Breast epithelium (tissue), 4 donors: Measurements from ENCODE around the gene MYBPC1. TPM values are rescaled to one million over a fixed set of nuclear protein-coding genes. Genes with fewer than 3 reads are reported as not detected.
A peak's percentile ranks its signal among the peaks of the same experiment; 100 is the strongest.

Source experiments
- DNase-seq, 2 donors: peaks; one replicate each; pipeline ENCODE4 v3.0.0-alpha.2; 2019; ENCODE audit warnings: low spot score in 2 of 2
- H3K27ac ChIP-seq, 2 donors: fragments of 200-600 bp; sonication (generic) in 1 of 2; one replicate each; pipeline ENCODE4 v1.5.1; 2016 to 2019; ENCODE audit warnings: mild to moderate bottlenecking in 1 of 2
- H3K27me3 ChIP-seq, 2 donors: fragments of 200-600 bp; sonication (generic) in 1 of 2; one replicate each; pipeline versions ENCODE4 v1.5.1 to v1.6.0; 2017 to 2019; ENCODE audit warnings: control low read depth in 1 of 2, mild to moderate bottlenecking in 1 of 2
- H3K36me3 ChIP-seq: fragments of 200-600 bp; one replicate; pipeline ENCODE4 v1.5.1; 2019
- H3K4me1 ChIP-seq, 2 donors: fragments of 200-600 bp; sonication (generic); one replicate each; pipeline ENCODE4 v1.5.1; 2016 to 2019; ENCODE audit warnings: control low read depth in 1 of 2
- H3K4me3 ChIP-seq, 3 donors: fragments of 200-600 bp; sonication (generic); 1 replicate in 2 of 3; 2 replicates in 1 of 3; pipeline ENCODE4 v1.5.1; 2016 to 2019; ENCODE audit warnings: mild to moderate bottlenecking in 3 of 3, moderate library complexity in 2 of 3
- H3K9me3 ChIP-seq, 2 donors: fragments of 200-600 bp; sonication (generic) in 1 of 2; one replicate each; pipeline ENCODE4 v1.5.1; 2016 to 2019; ENCODE audit warnings: control low read depth in 1 of 2
- POLR2A ChIP-seq: fragments of 450-650 bp; IDR thresholded peaks from one replicate; pipeline ENCODE4 v1.6.1; 2016; ENCODE audit warnings: antibody characterized with exemption, mild to moderate bottlenecking, moderate library complexity
- POLR2AphosphoS5 ChIP-seq, 3 donors: sonication (generic); formaldehyde crosslinking; IDR thresholded peaks; one replicate each; pipeline ENCODE4 v1.6.1; 2017; ENCODE audit warnings: antibody characterized with exemption in 3 of 3
- intact Hi-C: fragments of 100-400 bp; cut with DNase I; formaldehyde crosslinking; loops from one replicate; pipeline ENCODE4 v1.15.1; 2023; ENCODE audit warnings: low total_unique reads
- total RNA-seq, 3 donors: library from RNA; depleted of rRNA; stranded (reverse); fragments of >200 nt; gene quantifications; one replicate each; pipeline ENCODE4 v1.1.0, GENCODE V29; 2016
- TF ChIP-seq, protein P1 (sequence below), 3 donors: fragments of 450-650 bp; IDR thresholded peaks; one replicate each; pipeline ENCODE4 v1.5.1; 2016 to 2017; ENCODE audit warnings: antibody characterized with exemption in 3 of 3, mild to moderate bottlenecking in 3 of 3, moderate library complexity in 3 of 3

Gene MYBPC1
- total RNA-seq, 3 donors from 2014 or later: 0.64 to 395 (median 92.2) TPM

DNA sequence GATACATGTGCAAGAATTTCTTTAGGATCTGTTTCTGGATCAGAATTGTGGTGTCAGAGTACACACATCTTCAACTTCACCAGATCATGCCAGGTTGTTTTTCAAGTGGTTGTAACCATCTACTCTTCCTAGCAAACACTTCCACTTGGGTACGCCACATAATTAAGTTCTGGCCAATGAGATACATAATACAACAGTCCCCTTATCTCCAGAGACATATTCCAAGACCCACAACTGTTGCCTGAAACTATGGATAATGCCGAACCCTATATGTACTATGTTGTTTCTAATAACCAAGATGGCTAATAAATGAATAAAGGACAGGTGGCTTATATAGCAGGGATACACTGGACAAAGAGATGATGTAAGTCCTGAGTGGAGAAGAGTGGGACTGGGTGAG lies 100.2 kb downstream of the MYBPC1 start:
- TF ChIP-seq, protein P1, sequence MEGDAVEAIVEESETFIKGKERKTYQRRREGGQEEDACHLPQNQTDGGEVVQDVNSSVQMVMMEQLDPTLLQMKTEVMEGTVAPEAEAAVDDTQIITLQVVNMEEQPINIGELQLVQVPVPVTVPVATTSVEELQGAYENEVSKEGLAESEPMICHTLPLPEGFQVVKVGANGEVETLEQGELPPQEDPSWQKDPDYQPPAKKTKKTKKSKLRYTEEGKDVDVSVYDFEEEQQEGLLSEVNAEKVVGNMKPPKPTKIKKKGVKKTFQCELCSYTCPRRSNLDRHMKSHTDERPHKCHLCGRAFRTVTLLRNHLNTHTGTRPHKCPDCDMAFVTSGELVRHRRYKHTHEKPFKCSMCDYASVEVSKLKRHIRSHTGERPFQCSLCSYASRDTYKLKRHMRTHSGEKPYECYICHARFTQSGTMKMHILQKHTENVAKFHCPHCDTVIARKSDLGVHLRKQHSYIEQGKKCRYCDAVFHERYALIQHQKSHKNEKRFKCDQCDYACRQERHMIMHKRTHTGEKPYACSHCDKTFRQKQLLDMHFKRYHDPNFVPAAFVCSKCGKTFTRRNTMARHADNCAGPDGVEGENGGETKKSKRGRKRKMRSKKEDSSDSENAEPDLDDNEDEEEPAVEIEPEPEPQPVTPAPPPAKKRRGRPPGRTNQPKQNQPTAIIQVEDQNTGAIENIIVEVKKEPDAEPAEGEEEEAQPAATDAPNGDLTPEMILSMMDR (IDR thresholded peaks at IDR 0.05): no peak
- TF ChIP-seq POLR2AphosphoS5 (IDR thresholded peaks at IDR 0.05) (no peak), POLR2A (no peak)
- intact Hi-C loops: no loop called here
- Histone ChIP-seq H3K36me3 (no peaks in the 10 kb centered on the region), H3K9me3 (no peaks in the 10 kb centered on the region), H3K27ac (peak overlapping the region; percentile 0 to 62), H3K4me3 (no peak overlapping the region), H3K4me1 (peaks cover 0 to 3% of the 10 kb centered on the region in 2 donors), H3K27me3 (no peaks in the 10 kb centered on the region)
- DNase-seq: no peak

DNA sequence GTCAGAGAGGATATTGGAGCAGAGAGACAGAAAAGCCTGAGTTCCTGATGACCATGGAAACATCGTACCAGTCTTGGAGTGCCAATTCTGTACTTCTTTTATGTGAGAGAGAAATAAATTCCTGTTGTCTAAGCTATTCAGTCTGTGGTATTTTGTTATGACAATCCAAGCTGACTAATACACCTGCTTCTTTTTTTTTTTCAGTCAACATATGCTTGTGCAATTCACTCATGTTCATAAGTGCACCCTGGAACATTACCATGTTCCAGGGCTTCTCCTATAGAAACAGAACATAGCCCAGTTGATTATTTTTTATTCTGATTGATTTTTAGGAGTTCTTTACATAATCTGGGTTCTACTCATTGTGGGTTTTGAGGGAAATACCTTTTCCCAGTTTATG lies 100.9 kb downstream of the MYBPC1 start:
- intact Hi-C loops: no loop called here

DNA sequence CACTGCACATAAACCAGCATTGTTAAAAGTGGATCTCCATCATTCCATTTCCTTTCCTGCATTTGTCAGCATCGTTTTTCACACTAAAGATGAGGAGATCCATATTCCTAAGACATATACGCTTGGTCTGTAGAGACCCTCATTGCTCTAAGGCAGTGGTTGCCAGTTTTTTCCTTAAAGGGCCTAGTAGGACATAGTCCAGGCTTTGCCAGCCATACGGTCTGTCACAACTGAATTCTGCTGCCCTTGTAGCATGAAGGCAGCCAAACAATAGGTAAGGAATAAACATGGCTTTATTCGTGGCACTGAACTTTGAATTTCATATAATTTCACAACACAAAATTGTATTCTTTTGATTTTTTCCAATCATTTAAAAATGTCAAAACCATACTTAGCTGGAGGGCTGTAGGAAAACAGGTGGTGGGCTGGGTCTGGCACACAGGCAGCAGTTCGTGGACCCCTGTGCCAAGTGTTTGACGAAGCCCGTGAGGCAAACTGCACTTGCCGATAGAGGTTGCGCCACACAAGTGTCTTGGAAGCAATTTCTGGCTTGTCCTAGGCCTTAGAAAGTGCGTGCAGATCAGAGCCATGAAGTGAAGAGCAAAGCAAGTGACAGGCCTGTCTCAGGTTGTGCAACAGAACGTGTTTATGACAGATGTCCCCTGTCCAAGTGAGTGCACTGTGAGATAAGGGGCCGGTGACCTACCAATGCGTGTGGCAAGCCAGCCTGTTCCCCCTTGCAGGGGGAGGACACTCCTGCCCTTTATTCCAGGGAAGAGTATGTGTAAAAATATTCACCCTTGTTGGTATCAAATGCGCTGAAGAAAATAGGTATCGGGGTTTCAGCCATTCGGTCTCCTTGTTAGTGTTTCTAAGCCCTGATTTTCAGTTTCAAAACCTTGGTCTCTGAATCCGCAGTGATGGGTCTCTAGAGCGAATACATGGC lies 101.8 kb downstream of the MYBPC1 start:
- intact Hi-C loops: no loop called here
- H3K27me3 ChIP-seq: no peaks in the 10 kb centered on the region
- peak overlapping the region; percentile 87 to 93 for H3K27ac ChIP-seq
- H3K36me3 ChIP-seq: no peaks in the 10 kb centered on the region
- DNase-seq: no peak
- no peaks in the 10 kb centered on the region for H3K9me3 ChIP-seq
- peaks cover 0 to 3% of the 10 kb centered on the region in 2 donors for H3K4me1 ChIP-seq
- H3K4me3 ChIP-seq: peak overlapping the region; percentile 83 to 99 (median 83)
- TF ChIP-seq, protein P1 (IDR thresholded peaks at IDR 0.05): no peak
- TF ChIP-seq POLR2A (no peak), POLR2AphosphoS5 (IDR thresholded peaks at IDR 0.05) (no peak)

More for the DNA sequence above, 100.9 kb downstream of the MYBPC1 start:
- no peaks in the 10 kb centered on the region for H3K27me3 ChIP-seq
- H3K27ac ChIP-seq: peak overlapping the region; percentile 0 to 62
- H3K4me1 ChIP-seq: peaks cover 0 to 3% of the 10 kb centered on the region in 2 donors
- no peaks in the 10 kb centered on the region for H3K9me3 ChIP-seq
- TF ChIP-seq, protein P1 (IDR thresholded peaks at IDR 0.05): no peak
- TF ChIP-seq POLR2A: no peak
- TF ChIP-seq POLR2AphosphoS5 (IDR thresholded peaks at IDR 0.05): no peak
- no peaks in the 10 kb centered on the region for H3K36me3 ChIP-seq
- no peak for DNase-seq
- H3K4me3 ChIP-seq: no peak overlapping the region

DNA sequence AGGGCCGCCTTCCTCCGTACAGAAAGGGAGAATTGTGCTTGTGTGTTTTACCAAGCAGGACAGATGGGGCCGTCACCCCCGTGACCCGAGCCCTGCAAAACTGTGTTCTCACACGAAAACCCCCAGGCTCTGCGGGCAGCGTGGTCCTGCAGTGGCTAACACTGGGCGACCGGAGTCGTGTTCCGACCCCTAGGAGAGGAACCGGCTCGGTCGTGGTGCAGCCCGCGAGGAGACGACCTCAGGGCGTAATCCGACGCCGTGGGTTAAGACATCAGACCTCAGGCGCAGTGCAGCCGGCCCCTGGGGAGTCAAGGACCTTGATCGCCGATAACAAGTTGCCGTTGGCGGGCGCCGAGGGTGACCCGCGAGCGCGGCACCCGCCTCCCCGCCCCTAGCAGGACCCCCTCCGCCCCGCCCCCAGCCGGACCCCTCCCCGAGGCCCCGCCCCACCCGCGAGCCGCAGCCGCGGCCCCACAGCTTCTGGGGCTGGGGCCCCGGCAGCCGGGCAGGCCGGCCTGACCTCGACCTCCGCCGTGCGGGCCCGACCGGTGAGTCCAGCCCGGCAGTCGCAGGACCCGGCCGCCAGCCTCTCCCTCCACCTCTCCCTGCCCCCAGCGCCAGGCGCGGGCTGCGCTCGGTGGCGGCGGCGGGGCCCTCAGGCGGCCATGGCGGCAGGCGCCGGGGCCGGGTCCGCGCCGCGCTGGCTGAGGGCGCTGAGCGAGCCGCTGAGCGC lies 102.6 kb downstream of the MYBPC1 start, which contains the start of gene CHPT1:
Gene CHPT1 (plus strand): TSS at position 444 of the 733 bp plus-strand sequence. CDS start 222 bp downstream, at position 666.
- TF ChIP-seq, protein P1 (IDR thresholded peaks at IDR 0.05): no peak
- no peak for TF ChIP-seq POLR2A
- peak in 1 of 3 donors; percentile 8 for TF ChIP-seq POLR2AphosphoS5 (IDR thresholded peaks at IDR 0.05)
- Histone ChIP-seq H3K27ac (peak within 1 kb of the TSS; percentile 87 to 93), H3K36me3 (no peaks in the 10 kb centered on the region), H3K4me3 (peak within 1 kb of the TSS; percentile 83 to 99 (median 83)), H3K4me1 (peaks cover 0 to 3% of the 10 kb centered on the region in 2 donors), H3K9me3 (no peaks in the 10 kb centered on the region), H3K27me3 (no peaks in the 10 kb centered on the region)
- intact Hi-C loops: no loop called here
- DNase-seq: peak; percentile 27 to 59
